ENCODE results near the gene ATXN2. TPM values are rescaled to one million over a fixed set of nuclear protein-coding genes. Genes with fewer than 3 reads are reported as not detected.

ATXN2 gene
- total and polyA plus RNA-seq, 4 donors, result 11.5 to 33.1 (median 22.1) TPM

DNA sequence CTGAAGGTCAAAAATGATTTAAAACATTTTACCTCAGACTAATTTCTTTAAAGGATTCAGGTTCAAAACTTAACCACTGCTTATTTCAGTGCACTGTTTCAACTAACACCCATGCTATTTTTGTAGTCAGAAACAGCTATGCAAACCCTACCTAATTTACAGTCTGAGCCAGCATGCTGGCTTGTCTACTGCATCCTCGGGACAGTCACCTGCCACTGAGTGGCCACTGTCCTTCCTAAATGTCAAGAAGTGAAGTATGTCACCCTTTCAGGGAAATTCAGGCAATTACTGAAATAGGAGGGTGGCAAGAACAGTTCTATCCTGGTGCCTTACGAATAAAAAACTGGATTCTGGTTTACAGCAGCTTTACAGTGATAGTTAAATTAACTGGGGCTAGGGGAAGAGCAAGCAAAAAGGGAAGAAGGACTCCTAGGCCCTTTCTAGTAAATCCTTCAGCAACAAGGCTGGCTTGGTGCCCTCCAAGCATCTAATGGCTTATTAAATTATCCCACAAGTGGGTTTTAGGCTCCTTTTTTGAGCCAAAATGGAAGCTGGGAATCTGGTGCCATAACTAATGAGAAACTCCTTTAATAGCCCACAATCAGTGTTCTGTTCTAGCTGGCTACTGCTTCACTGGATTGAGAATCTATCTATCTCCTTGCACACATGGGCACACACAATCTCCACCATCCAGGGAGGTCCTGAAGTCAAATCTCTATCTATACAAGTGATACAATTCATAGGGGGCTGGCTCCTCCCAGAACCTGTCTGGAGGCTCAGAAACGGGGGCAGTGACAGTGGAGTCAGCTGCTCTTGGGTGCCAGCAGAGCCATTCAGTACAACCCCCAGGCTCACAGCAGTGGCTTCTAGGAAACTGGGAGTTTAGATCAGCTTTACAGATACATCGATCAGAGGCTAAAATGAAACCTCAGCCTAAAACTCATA is 150.0 kb downstream of the ATXN2 start:
- Histone ChIP-seq H3K4me1 (ENCODE audit: control insufficient read depth in 4 of 4, insufficient read depth in 4 of 4, low read length in 3 of 4) (peaks cover 14 to 31% (median 24%) of the 10 kb centered on the region in 4 donors), H3K9me3 (ENCODE audit: control insufficient read depth in 4 of 4, low read length in 3 of 4) (no peaks in the 10 kb centered on the region), H3K9ac (ENCODE audit: low read depth in 1 of 2, low read length in 2 of 2) (peak overlapping the region in 1 of 2 donors; percentile 1), H3K27me3 (ENCODE audit: control insufficient read depth in 4 of 4, insufficient read depth in 4 of 4, low read length in 3 of 4) (no peaks in the 10 kb centered on the region), H3K36me3 (ENCODE audit: control insufficient read depth in 4 of 4, insufficient read depth in 3 of 4, low read depth in 1 of 4, low read length in 3 of 4) (peaks cover 13 to 45% (median 32%) of the 10 kb centered on the region in 4 donors), H3K4me3 (ENCODE audit: low read depth in 1 of 3, low read length in 3 of 3) (no peak overlapping the region), H3K27ac (ENCODE audit: low read depth in 1 of 2, low read length in 2 of 2) (peak overlapping the region; percentile 24 to 27)
- no peak for TF ChIP-seq RAD21 (IDR thresholded peaks at IDR 0.05)
- no peak for TF ChIP-seq GABPA (IDR thresholded peaks at IDR 0.05 in 1 of 2, conservative IDR thresholded peaks at IDR 0.05 in 1 of 2)
- TF ChIP-seq, protein P1, sequence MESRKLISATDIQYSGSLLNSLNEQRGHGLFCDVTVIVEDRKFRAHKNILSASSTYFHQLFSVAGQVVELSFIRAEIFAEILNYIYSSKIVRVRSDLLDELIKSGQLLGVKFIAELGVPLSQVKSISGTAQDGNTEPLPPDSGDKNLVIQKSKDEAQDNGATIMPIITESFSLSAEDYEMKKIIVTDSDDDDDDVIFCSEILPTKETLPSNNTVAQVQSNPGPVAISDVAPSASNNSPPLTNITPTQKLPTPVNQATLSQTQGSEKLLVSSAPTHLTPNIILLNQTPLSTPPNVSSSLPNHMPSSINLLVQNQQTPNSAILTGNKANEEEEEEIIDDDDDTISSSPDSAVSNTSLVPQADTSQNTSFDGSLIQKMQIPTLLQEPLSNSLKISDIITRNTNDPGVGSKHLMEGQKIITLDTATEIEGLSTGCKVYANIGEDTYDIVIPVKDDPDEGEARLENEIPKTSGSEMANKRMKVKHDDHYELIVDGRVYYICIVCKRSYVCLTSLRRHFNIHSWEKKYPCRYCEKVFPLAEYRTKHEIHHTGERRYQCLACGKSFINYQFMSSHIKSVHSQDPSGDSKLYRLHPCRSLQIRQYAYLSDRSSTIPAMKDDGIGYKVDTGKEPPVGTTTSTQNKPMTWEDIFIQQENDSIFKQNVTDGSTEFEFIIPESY (IDR thresholded peaks at IDR 0.05), result no peak
- no peak for TF ChIP-seq HNF4A (conservative IDR thresholded peaks at IDR 0.05)
- no peak for TF ChIP-seq FOXA1 (IDR thresholded peaks at IDR 0.05)
- TF ChIP-seq, protein P2, sequence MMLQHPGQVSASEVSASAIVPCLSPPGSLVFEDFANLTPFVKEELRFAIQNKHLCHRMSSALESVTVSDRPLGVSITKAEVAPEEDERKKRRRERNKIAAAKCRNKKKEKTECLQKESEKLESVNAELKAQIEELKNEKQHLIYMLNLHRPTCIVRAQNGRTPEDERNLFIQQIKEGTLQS (IDR thresholded peaks at IDR 0.05), result no peak
- TF ChIP-seq EGR1 (IDR thresholded peaks at IDR 0.05; ENCODE audit: low read depth in 2 of 2), result no peak
- DNase-seq (ENCODE audit: low spot score), result peak; percentile 27
- 77% methylated on average over 4 of the region's 4 CpGs for WGBS

DNA sequence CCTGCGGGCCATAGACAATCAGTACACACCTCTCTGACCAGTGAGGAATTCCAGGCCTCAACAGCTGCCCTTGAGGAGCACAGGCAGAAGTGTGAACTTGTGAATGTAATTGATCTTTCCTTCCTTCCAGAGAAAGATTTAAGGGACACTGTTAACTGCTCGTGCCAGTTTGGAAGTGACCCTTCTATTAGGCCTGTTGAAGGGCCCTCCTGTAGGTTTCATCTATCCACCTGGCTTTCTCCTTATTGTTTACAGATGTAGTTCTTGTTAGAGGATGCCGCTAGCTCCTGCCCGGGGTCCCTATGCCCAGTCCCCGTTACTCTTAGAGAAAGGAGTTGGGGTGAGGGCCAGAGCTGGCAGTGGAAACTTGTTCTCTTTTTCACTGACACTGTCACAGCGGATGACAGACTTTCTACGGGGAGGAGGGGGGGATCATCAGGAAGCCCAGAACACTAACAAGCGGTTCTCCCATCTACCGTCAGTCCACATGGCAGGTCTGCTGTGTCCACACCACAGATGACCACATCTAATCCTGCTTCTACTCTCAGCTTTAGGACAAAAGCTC is 150.8 kb downstream of the ATXN2 start:
- TF ChIP-seq EGR1 (IDR thresholded peaks at IDR 0.05; ENCODE audit: low read depth in 2 of 2) (no peak), NR2F2 (IDR thresholded peaks at IDR 0.05) (no peak), HNF4A (conservative IDR thresholded peaks at IDR 0.05) (no peak), YY1 (IDR thresholded peaks at IDR 0.05) (no peak), HNF4G (IDR thresholded peaks at IDR 0.05) (no peak), GABPA (IDR thresholded peaks at IDR 0.05 in 1 of 2, conservative IDR thresholded peaks at IDR 0.05 in 1 of 2) (no peak), FOXA1 (IDR thresholded peaks at IDR 0.05) (no peak), RAD21 (IDR thresholded peaks at IDR 0.05) (no peak), SP1 (IDR thresholded peaks at IDR 0.05) (no peak), FOXA2 (IDR thresholded peaks at IDR 0.05) (no peak)
- TF ChIP-seq, protein P3, sequence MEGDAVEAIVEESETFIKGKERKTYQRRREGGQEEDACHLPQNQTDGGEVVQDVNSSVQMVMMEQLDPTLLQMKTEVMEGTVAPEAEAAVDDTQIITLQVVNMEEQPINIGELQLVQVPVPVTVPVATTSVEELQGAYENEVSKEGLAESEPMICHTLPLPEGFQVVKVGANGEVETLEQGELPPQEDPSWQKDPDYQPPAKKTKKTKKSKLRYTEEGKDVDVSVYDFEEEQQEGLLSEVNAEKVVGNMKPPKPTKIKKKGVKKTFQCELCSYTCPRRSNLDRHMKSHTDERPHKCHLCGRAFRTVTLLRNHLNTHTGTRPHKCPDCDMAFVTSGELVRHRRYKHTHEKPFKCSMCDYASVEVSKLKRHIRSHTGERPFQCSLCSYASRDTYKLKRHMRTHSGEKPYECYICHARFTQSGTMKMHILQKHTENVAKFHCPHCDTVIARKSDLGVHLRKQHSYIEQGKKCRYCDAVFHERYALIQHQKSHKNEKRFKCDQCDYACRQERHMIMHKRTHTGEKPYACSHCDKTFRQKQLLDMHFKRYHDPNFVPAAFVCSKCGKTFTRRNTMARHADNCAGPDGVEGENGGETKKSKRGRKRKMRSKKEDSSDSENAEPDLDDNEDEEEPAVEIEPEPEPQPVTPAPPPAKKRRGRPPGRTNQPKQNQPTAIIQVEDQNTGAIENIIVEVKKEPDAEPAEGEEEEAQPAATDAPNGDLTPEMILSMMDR (IDR thresholded peaks at IDR 0.05; ENCODE audit: low read depth, low read length, missing input control), result no peak
- TF ChIP-seq, protein P1 (IDR thresholded peaks at IDR 0.05), result no peak
- peak; percentile 23 for DNase-seq (ENCODE audit: low spot score)
- Histone ChIP-seq H3K36me3 (ENCODE audit: control insufficient read depth in 4 of 4, insufficient read depth in 3 of 4, low read depth in 1 of 4, low read length in 3 of 4) (peaks cover 12 to 37% (median 29%) of the 10 kb centered on the region in 4 donors), H3K9ac (ENCODE audit: low read depth in 1 of 2, low read length in 2 of 2) (no peak overlapping the region), H3K4me1 (ENCODE audit: control insufficient read depth in 4 of 4, insufficient read depth in 4 of 4, low read length in 3 of 4) (peaks cover 14 to 32% (median 25%) of the 10 kb centered on the region in 4 donors), H3K4me3 (ENCODE audit: low read depth in 1 of 3, low read length in 3 of 3) (no peak overlapping the region), H3K27me3 (ENCODE audit: control insufficient read depth in 4 of 4, insufficient read depth in 4 of 4, low read length in 3 of 4) (no peaks in the 10 kb centered on the region), H3K9me3 (ENCODE audit: control insufficient read depth in 4 of 4, low read length in 3 of 4) (no peaks in the 10 kb centered on the region), H3K27ac (ENCODE audit: low read depth in 1 of 2, low read length in 2 of 2) (peak overlapping the region; percentile 15 to 27)
- 84% methylated on average over 9 of the region's 9 CpGs for WGBS

All from liver (tissue), 9 donors.